ENCODE results near the gene BCDIN3D.

BCDIN3D gene

GRCh38 chr12:49874142-49874897 is 31.4 kb upstream of the BCDIN3D start:
- H3K27ac ChIP-seq = peak overlapping the region; percentile 63
- no peak for TF ChIP-seq ZFX (IDR thresholded peaks at IDR 0.05)
- no peak for TF ChIP-seq CTCF (conservative IDR thresholded peaks at IDR 0.05)

- peak overlapping the region; percentile 63 for H3K27ac ChIP-seq
- TF ChIP-seq CTCF (conservative IDR thresholded peaks at IDR 0.05) (no peak), ZFX (IDR thresholded peaks at IDR 0.05) (no peak)
Observed at GRCh38 chr12:49873361-49873934, 30.5 kb upstream of the BCDIN3D start.

GRCh38 chr12:49872781-49873181 is 29.9 kb upstream of the BCDIN3D start:
- H3K27ac ChIP-seq = peak overlapping the region; percentile 63
- no peak for TF ChIP-seq ZFX (IDR thresholded peaks at IDR 0.05)
- TF ChIP-seq CTCF (conservative IDR thresholded peaks at IDR 0.05) = no peak

- no peak for TF ChIP-seq ZFX (IDR thresholded peaks at IDR 0.05)
- no peak for TF ChIP-seq CTCF (conservative IDR thresholded peaks at IDR 0.05)
- H3K27ac ChIP-seq = peak overlapping the region; percentile 63
Observed at GRCh38 chr12:49872381-49872780, 29.5 kb upstream of the BCDIN3D start.

GRCh38 chr12:49871811-49872251 is 28.9 kb upstream of the BCDIN3D start:
- H3K27ac ChIP-seq = peak overlapping the region; percentile 63

GRCh38 chr12:49871263-49871561 is 28.3 kb upstream of the BCDIN3D start:
- H3K27ac ChIP-seq = no peak overlapping the region
- no peak for TF ChIP-seq CTCF (conservative IDR thresholded peaks at IDR 0.05)
- TF ChIP-seq ZFX (IDR thresholded peaks at IDR 0.05) = no peak

- no peak overlapping the region for H3K27ac ChIP-seq
- no peak for TF ChIP-seq ZFX (IDR thresholded peaks at IDR 0.05)
- no peak for TF ChIP-seq CTCF (conservative IDR thresholded peaks at IDR 0.05)
Observed at GRCh38 chr12:49870501-49871262, 27.8 kb upstream of the BCDIN3D start.

Data from C4-2B (cell line).